Stomach (tissue), 9 donors: ENCODE results near the gene ST8SIA4. TPM values are rescaled to one million over a fixed set of nuclear protein-coding genes. Genes with fewer than 3 reads are reported as not detected.

Experiments
- DNase-seq, 2 donors: peaks; one replicate each; pipeline versions ENCODE4 v3.0.0 to v3.0.0-alpha.2; 2013 to 2019
- H3K27ac ChIP-seq, 5 donors: fragments of 200-600 bp in 4 of 5; sonication (generic) in 4 of 5; one replicate each; pipeline ENCODE4 v1.5.1; 2013 to 2019; ENCODE audit warnings: mild to moderate bottlenecking in 1 of 5, moderate library complexity in 1 of 5
- H3K27me3 ChIP-seq, 3 donors: fragments of 200-600 bp; sonication (generic); one replicate each; pipeline ENCODE4 v1.5.1; 2017 to 2019; ENCODE audit warnings: mixed run types in 1 of 3
- H3K36me3 ChIP-seq, 4 donors: fragments of 200-600 bp; sonication (generic); 1 replicate in 3 of 4; 2 replicates in 1 of 4; pipeline ENCODE4 v1.5.1; 2016 to 2019
- H3K4me1 ChIP-seq, 4 donors: fragments of 200-600 bp; sonication (generic); one replicate each; pipeline ENCODE4 v1.5.1; 2016 to 2019
- H3K4me3 ChIP-seq, 4 donors: fragments of 200-600 bp; sonication (generic) in 3 of 4; one replicate each; pipeline ENCODE4 v1.5.1; 2016 to 2019; ENCODE audit warnings: mild to moderate bottlenecking in 1 of 4
- H3K9me3 ChIP-seq, 4 donors: fragments of 200-600 bp; sonication (generic); one replicate each; pipeline ENCODE4 v1.5.1; 2016 to 2019
- CTCF ChIP-seq, 7 experiments: fragments of 450-650 bp in 4 of 7; fragments of 200-600 bp in 3 of 7; sonication (generic) in 3 of 7; IDR thresholded peaks; one replicate each; pipeline ENCODE4 v1.5.1; 2016 to 2019; ENCODE audit warnings: antibody characterized with exemption in 7 of 7, control low read depth in 2 of 7, mild to moderate bottlenecking in 1 of 7
- EP300 ChIP-seq: sonication (generic); formaldehyde crosslinking; IDR thresholded peaks from one replicate; pipeline ENCODE4 v1.6.1; 2017; ENCODE audit warnings: antibody characterized with exemption
- POLR2A ChIP-seq, 4 donors: fragments of 450-650 bp; IDR thresholded peaks; one replicate each; pipeline ENCODE4 v1.6.1; 2016; ENCODE audit warnings: antibody characterized with exemption in 4 of 4, control low read depth in 2 of 4, mild to moderate bottlenecking in 1 of 4, moderate library complexity in 1 of 4
- POLR2AphosphoS5 ChIP-seq, 3 donors: sonication (generic); formaldehyde crosslinking; IDR thresholded peaks; one replicate each; pipeline ENCODE4 v1.6.1; 2016; ENCODE audit warnings: antibody characterized with exemption in 3 of 3
- WGBS, 5 donors: extraction: QIAGEN DNeasy Blood & Tissue Kit in 3 of 5; methylation state at CpG; one replicate each; pipeline versions ENCODE4 v1.1.5 to v1.1.7; 2013 to 2018; 5-methylcytosine and 5-hydroxymethylcytosine counted together
- intact Hi-C: fragments of 100-400 bp; cut with DNase I; formaldehyde crosslinking; loops from one replicate; pipeline ENCODE4 v1.15.1; 2023; ENCODE audit warnings: low total_unique reads
- polyA plus RNA-seq, 3 donors: library from polyadenylated mRNA; stranded (reverse); fragments of 200-250 nt; gene quantifications; one replicate each; pipeline ENCODE4 v1.2.3, GENCODE V29; 2013
- total RNA-seq, 5 donors: library from RNA; depleted of rRNA; stranded (reverse); fragments of >200 nt; gene quantifications; one replicate each; pipeline versions ENCODE4 v1.1.0 to v1.2.3, GENCODE V29; 2014 to 2016
- donor health status: healthy with polysubstance abuse.
- donor health status: Bipolar disorder and iron deficiency.
- donor health status: healthy.

The ST8SIA4 gene
- total and polyA plus RNA-seq, 8 donors = 0.29 to 7.7 (median 1.9) TPM

GRCh38 chr5:100772006-100772405, 131.1 kb downstream of the ST8SIA4 start:
- 83 to 88% (median 85%) methylated on average over 3 of the region's 3 CpGs for WGBS, 5 donors
- intact Hi-C loops = no loop called here
- no peak for DNase-seq
- Histone ChIP-seq H3K27ac (no peak overlapping the region), H3K9me3 (no peaks in the 10 kb centered on the region), H3K4me1 (no peaks in the 10 kb centered on the region), H3K27me3 (no peaks in the 10 kb centered on the region), H3K36me3 (no peaks in the 10 kb centered on the region), H3K4me3 (no peak overlapping the region)
- TF ChIP-seq POLR2AphosphoS5 (IDR thresholded peaks at IDR 0.05) = no peak
- no peak for TF ChIP-seq CTCF (IDR thresholded peaks at IDR 0.05)
- no peak for TF ChIP-seq EP300
- no peak for TF ChIP-seq POLR2A (IDR thresholded peaks at IDR 0.05)

GRCh38 chr5:100771181-100771580, 131.9 kb downstream of the ST8SIA4 start:
- DNase-seq = no peak
- no peak overlapping the region for H3K27ac ChIP-seq
- no peaks in the 10 kb centered on the region for H3K9me3 ChIP-seq
- no peak overlapping the region for H3K4me3 ChIP-seq
- no peaks in the 10 kb centered on the region for H3K4me1 ChIP-seq
- H3K27me3 ChIP-seq = no peaks in the 10 kb centered on the region
- no peak for TF ChIP-seq POLR2A (IDR thresholded peaks at IDR 0.05)
- no peak for TF ChIP-seq POLR2AphosphoS5 (IDR thresholded peaks at IDR 0.05)
- TF ChIP-seq EP300 = no peak
- no peak for TF ChIP-seq CTCF (IDR thresholded peaks at IDR 0.05)
- WGBS, 5 donors = 48 to 76% (median 68%) methylated on average over 2 of the region's 2 CpGs
- intact Hi-C loops = no loop called here
- no peaks in the 10 kb centered on the region for H3K36me3 ChIP-seq

- 68 to 83% (median 79%) methylated on average over 4 of the region's 4 CpGs for WGBS, 5 donors
- TF ChIP-seq POLR2A (IDR thresholded peaks at IDR 0.05) (no peak), POLR2AphosphoS5 (IDR thresholded peaks at IDR 0.05) (no peak), EP300 (no peak), CTCF (IDR thresholded peaks at IDR 0.05) (no peak)
- Histone ChIP-seq H3K27ac (no peak overlapping the region), H3K9me3 (no peaks in the 10 kb centered on the region), H3K36me3 (no peaks in the 10 kb centered on the region), H3K4me3 (no peak overlapping the region), H3K27me3 (no peaks in the 10 kb centered on the region), H3K4me1 (no peaks in the 10 kb centered on the region)
- intact Hi-C loops = no loop called here
- DNase-seq = no peak
Measured at GRCh38 chr5:100768221-100768620, 134.9 kb downstream of the ST8SIA4 start.

- no peaks in the 10 kb centered on the region for H3K27me3 ChIP-seq
Measured at GRCh38 chr5:100762995-100763394, 140.1 kb downstream of the ST8SIA4 start.

More at GRCh38 chr5:100762995-100763394, 140.1 kb downstream of the ST8SIA4 start:
- no peak for DNase-seq
- Histone ChIP-seq H3K36me3 (no peaks in the 10 kb centered on the region), H3K4me3 (no peak overlapping the region), H3K27ac (no peak overlapping the region), H3K9me3 (no peaks in the 10 kb centered on the region), H3K4me1 (no peaks in the 10 kb centered on the region)
- TF ChIP-seq CTCF (IDR thresholded peaks at IDR 0.05) (no peak), POLR2AphosphoS5 (IDR thresholded peaks at IDR 0.05) (no peak), EP300 (no peak), POLR2A (IDR thresholded peaks at IDR 0.05) (no peak)
- intact Hi-C loops = no loop called here
- 84 to 95% (median 93%) methylated on average over 1 of the region's 1 CpG for WGBS, 5 donors
